Mesodermal cell (in vitro differentiated cells): ENCODE measurements around the gene UGT1A6.

Source experiments
- H3K27ac ChIP-seq: 2 replicates; pipeline ENCODE4 v1.7.0; 2013; ENCODE audit warnings: mild to moderate bottlenecking, low read depth, low read length, moderate library complexity; ENCODE audit not compliant: severe bottlenecking
- H3K36me3 ChIP-seq: 2 replicates; pipeline ENCODE4 v1.7.1; 2013; ENCODE audit warnings: mild to moderate bottlenecking, low read length, moderate library complexity; ENCODE audit not compliant: control insufficient read depth, insufficient read depth
- H3K4me1 ChIP-seq: one replicate; pipeline ENCODE4 v1.7.1; 2013; ENCODE audit warnings: mild to moderate bottlenecking, low read length; ENCODE audit not compliant: insufficient read depth, control insufficient read depth, poor library complexity, severe bottlenecking
- H3K4me3 ChIP-seq: 2 replicates; pipeline ENCODE4 v1.7.0; 2013; ENCODE audit warnings: low read length, control low read depth, mild to moderate bottlenecking; ENCODE audit not compliant: insufficient read depth, poor library complexity, severe bottlenecking; ENCODE audit errors: extremely low read depth
- H3K9me3 ChIP-seq: 2 replicates; pipeline ENCODE4 v1.7.1; 2013; ENCODE audit warnings: mild to moderate bottlenecking, low read length, moderate library complexity; ENCODE audit not compliant: control insufficient read depth
- WGBS, 2 experiments: methylation state at CpG; one replicate each; pipeline ENCODE4 v1.1.5; 2013; ENCODE audit warnings: missing lambda C conversion rate in 2 of 2; ENCODE audit not compliant: insufficient coverage in 2 of 2; 5-methylcytosine and 5-hydroxymethylcytosine counted together

Gene UGT1A6

GRCh38 chr2:233800208-233800607 is 107.5 kb downstream of the UGT1A6 start:
- Histone ChIP-seq H3K36me3 (no peaks in the 10 kb centered on the region), H3K27ac (no peak overlapping the region), H3K4me1 (no peaks in the 10 kb centered on the region), H3K9me3 (no peaks in the 10 kb centered on the region), H3K4me3 (no peak overlapping the region)
- WGBS, 2 experiments = 86 to 89% methylated on average over 5 to 7 of the region's 7 CpGs

GRCh38 chr2:233801357-233802131 is 108.9 kb downstream of the UGT1A6 start:
- WGBS, 2 experiments = 95 to 100% methylated on average over 2 of the region's 9 CpGs
- Histone ChIP-seq H3K4me1 (no peaks in the 10 kb centered on the region), H3K9me3 (no peaks in the 10 kb centered on the region)

GRCh38 chr2:233802132-233802815 is 109.6 kb downstream of the UGT1A6 start:
- 80% methylated on average over 1 of the region's 3 CpGs; no CpG with 5 or more reads in 1 of the 2 experiments for WGBS, 2 experiments
- H3K27ac ChIP-seq = no peak overlapping the region
- no peak overlapping the region for H3K4me3 ChIP-seq
- no peaks in the 10 kb centered on the region for H3K4me1 ChIP-seq
- H3K9me3 ChIP-seq = no peaks in the 10 kb centered on the region
- H3K36me3 ChIP-seq = no peaks in the 10 kb centered on the region

More at GRCh38 chr2:233801357-233802131, 108.9 kb downstream of the UGT1A6 start:
- Histone ChIP-seq H3K36me3 (no peaks in the 10 kb centered on the region), H3K4me3 (no peak overlapping the region), H3K27ac (no peak overlapping the region)

- Histone ChIP-seq H3K4me3 (no peak overlapping the region), H3K27ac (no peak overlapping the region), H3K36me3 (no peaks in the 10 kb centered on the region), H3K4me1 (no peaks in the 10 kb centered on the region), H3K9me3 (no peaks in the 10 kb centered on the region)
- 87 to 89% methylated on average over 1 to 2 of the region's 2 CpGs for WGBS, 2 experiments
Measured at GRCh38 chr2:233803292-233803911, 110.7 kb downstream of the UGT1A6 start.

GRCh38 chr2:233803994-233804393 is 111.3 kb downstream of the UGT1A6 start:
- no peak overlapping the region for H3K27ac ChIP-seq
- no peaks in the 10 kb centered on the region for H3K9me3 ChIP-seq
- WGBS, 2 experiments = 67 to 70% methylated on average over 3 to 6 of the region's 8 CpGs
- H3K36me3 ChIP-seq = no peaks in the 10 kb centered on the region
- no peak overlapping the region for H3K4me3 ChIP-seq
- no peaks in the 10 kb centered on the region for H3K4me1 ChIP-seq

- H3K36me3 ChIP-seq = no peaks in the 10 kb centered on the region
Measured at GRCh38 chr2:233807215-233807865, 114.7 kb downstream of the UGT1A6 start.

GRCh38 chr2:233807966-233808935 is 115.6 kb downstream of the UGT1A6 start:
- H3K27ac ChIP-seq = no peak overlapping the region
- no peak overlapping the region for H3K4me3 ChIP-seq
- no peaks in the 10 kb centered on the region for H3K9me3 ChIP-seq
- H3K4me1 ChIP-seq = no peaks in the 10 kb centered on the region
- no peaks in the 10 kb centered on the region for H3K36me3 ChIP-seq
- WGBS, 2 experiments = 80 to 91% methylated on average over 6 of the region's 10 CpGs

More at GRCh38 chr2:233807215-233807865, 114.7 kb downstream of the UGT1A6 start:
- no peak overlapping the region for H3K4me3 ChIP-seq
- no peak overlapping the region for H3K27ac ChIP-seq
- H3K9me3 ChIP-seq = no peaks in the 10 kb centered on the region
- no peaks in the 10 kb centered on the region for H3K4me1 ChIP-seq
- WGBS, 2 experiments = 83 to 89% methylated on average over 9 to 10 of the region's 12 CpGs

- H3K9me3 ChIP-seq = no peaks in the 10 kb centered on the region
- no peaks in the 10 kb centered on the region for H3K4me1 ChIP-seq
- WGBS, 2 experiments = 80 to 83% methylated on average over 5 to 6 of the region's 6 CpGs
- no peak overlapping the region for H3K4me3 ChIP-seq
- no peak overlapping the region for H3K27ac ChIP-seq
- H3K36me3 ChIP-seq = no peaks in the 10 kb centered on the region
Measured at GRCh38 chr2:233810385-233810784, 117.7 kb downstream of the UGT1A6 start.

- no peaks in the 10 kb centered on the region for H3K36me3 ChIP-seq
- no peak overlapping the region for H3K4me3 ChIP-seq
- 77 to 92% methylated on average over 2 of the region's 4 CpGs for WGBS, 2 experiments
- H3K4me1 ChIP-seq = no peaks in the 10 kb centered on the region
- no peak overlapping the region for H3K27ac ChIP-seq
- no peaks in the 10 kb centered on the region for H3K9me3 ChIP-seq
Measured at GRCh38 chr2:233811087-233811486, 118.4 kb downstream of the UGT1A6 start.

- H3K27ac ChIP-seq = no peak overlapping the region
- no peaks in the 10 kb centered on the region for H3K36me3 ChIP-seq
- no peak overlapping the region for H3K4me3 ChIP-seq
- no peaks in the 10 kb centered on the region for H3K9me3 ChIP-seq
- no peaks in the 10 kb centered on the region for H3K4me1 ChIP-seq
- WGBS, 2 experiments = 92 to 95% methylated on average over 2 to 4 of the region's 8 CpGs
Measured at GRCh38 chr2:233811732-233812131, 119.0 kb downstream of the UGT1A6 start.
